Activated CD4-positive, alpha-beta T cell treated with anti-CD3 and anti-CD28 coated beads, Interleukin-2, amount 50 U/mL, for 4 hours (primary cell): ENCODE data around the gene PPIB.
"Not testable (repeated sequence)": the region's sequence is repeated elsewhere in the genome, so short reads cannot be mapped to it uniquely, and the experiment has no call there.

ENCODE experiments used
- DNase-seq, 2 experiments: peaks; one replicate each; pipeline ENCODE4 v3.0.0-alpha.2; 2020

Gene PPIB

GRCh38 chr15:64137226-64137833 is 25.5 kb downstream of the PPIB start:
- no peak for DNase-seq

- no peak for DNase-seq
Measured at GRCh38 chr15:64136347-64136746, 26.5 kb downstream of the PPIB start.

- no peak for DNase-seq
Measured at GRCh38 chr15:64134345-64134829, 28.4 kb downstream of the PPIB start.

- DNase-seq: no peak
Measured at GRCh38 chr15:64133623-64134344, 29.0 kb downstream of the PPIB start.

GRCh38 chr15:64132217-64132616 is 30.6 kb downstream of the PPIB start:
- DNase-seq: no peak

GRCh38 chr15:64131547-64131946 is 31.3 kb downstream of the PPIB start:
- no peak for DNase-seq

- no peak for DNase-seq
Measured at GRCh38 chr15:64130159-64130558, 32.7 kb downstream of the PPIB start.

GRCh38 chr15:64127521-64128270 is 35.1 kb downstream of the PPIB start:
- DNase-seq: no peak

- no peak for DNase-seq
Measured at GRCh38 chr15:64125978-64126377, 36.8 kb downstream of the PPIB start.

- no peak for DNase-seq
Measured at GRCh38 chr15:64122936-64123351, 39.9 kb downstream of the PPIB start.

GRCh38 chr15:64122444-64122843 is 40.4 kb downstream of the PPIB start:
- no peak for DNase-seq

- DNase-seq: no peak
Measured at GRCh38 chr15:64121614-64122013, 41.2 kb downstream of the PPIB start.

- DNase-seq: not testable (repeated sequence)
Measured at GRCh38 chr15:64120322-64120721, 42.5 kb downstream of the PPIB start.

- no peak for DNase-seq
Measured at GRCh38 chr15:64117759-64118487, 44.9 kb downstream of the PPIB start.

GRCh38 chr15:64112904-64113303 is 49.9 kb downstream of the PPIB start:
- no peak for DNase-seq

GRCh38 chr15:64112073-64112772 is 50.6 kb downstream of the PPIB start:
- no peak for DNase-seq

- no peak for DNase-seq
Measured at GRCh38 chr15:64111679-64112050, 51.2 kb downstream of the PPIB start.

- DNase-seq: no peak
Measured at GRCh38 chr15:64110950-64111678, 51.7 kb downstream of the PPIB start.

GRCh38 chr15:64110108-64110701 is 52.6 kb downstream of the PPIB start:
- not testable (repeated sequence) for DNase-seq

GRCh38 chr15:64107337-64107736 is 55.5 kb downstream of the PPIB start:
- DNase-seq: no peak
